HepG2 (cell line): ENCODE results near the gene SMLR1. TPM values are rescaled to one million over a fixed set of nuclear protein-coding genes. Genes with fewer than 3 reads are reported as not detected.

Experiments used
- CSRNP2 ChIP-seq: sonication (generic); formaldehyde crosslinking; conservative IDR thresholded peaks from 2 replicates; pipeline ENCODE4 v1.8.0; 2022; ENCODE audit warnings: low read depth, missing genetic modification reagents
- DMAP1 ChIP-seq: IDR thresholded peaks from 2 replicates; pipeline ENCODE4 v1.6.1; 2016
- ERF ChIP-seq: IDR thresholded peaks from 2 replicates; pipeline ENCODE4 v1.6.1; 2018; ENCODE audit warnings: missing biosample characterization, missing genetic modification reagents
- HNRNPL ChIP-seq: fragments of 200-400 bp; formaldehyde crosslinking; IDR thresholded peaks from 2 replicates; pipeline ENCODE4 v1.6.1; 2017; ENCODE audit warnings: mild to moderate bottlenecking, low read depth, low read length
- SAP130 ChIP-seq: IDR thresholded peaks from 2 replicates; pipeline ENCODE4 v1.6.1; 2016; ENCODE audit warnings: low read depth
- SIN3B ChIP-seq: fragments of 150-350 bp; IDR thresholded peaks from 2 replicates; pipeline ENCODE4 v1.6.1; 2014; ENCODE audit warnings: low read length
- SOX5 ChIP-seq: IDR thresholded peaks from 2 replicates; pipeline ENCODE4 v1.6.1; 2016; ENCODE audit warnings: borderline replicate concordance
- ZBTB33 ChIP-seq: sonication (generic); formaldehyde crosslinking; IDR thresholded peaks from 2 replicates; pipeline ENCODE4 v1.4.0; 2020; ENCODE audit warnings: missing genetic modification reagents
- ZMYM4 ChIP-seq: sonication (generic); formaldehyde crosslinking; IDR thresholded peaks from 2 replicates; pipeline ENCODE4 v1.8.1; 2023; ENCODE audit warnings: mild to moderate bottlenecking, missing genetic modification reagents
- ZNF543 ChIP-seq: sonication (generic); formaldehyde crosslinking; IDR thresholded peaks from 2 replicates; pipeline ENCODE4 v1.4.0; 2020; ENCODE audit warnings: mild to moderate bottlenecking, missing genetic modification reagents
- ZNF547 ChIP-seq: sonication (generic); formaldehyde crosslinking; IDR thresholded peaks from 2 replicates; pipeline ENCODE4 v1.5.1; 2020; ENCODE audit warnings: mild to moderate bottlenecking, missing genetic modification reagents
- ZNF792 ChIP-seq: IDR thresholded peaks from 2 replicates; pipeline ENCODE4 v1.6.1; 2016
- polyA plus RNA-seq, 8 experiments: library from polyadenylated mRNA; depleted of rRNA in 3 of 8; stranded (reverse) in 7 of 8; unstranded in 1 of 8; fragments of >200 nt; fragmentation: Illumina TruSeq in 4 of 8; extraction: Trizol in 4 of 8; gene quantifications; 2 replicates each; pipeline versions ENCODE4 v1.2.1 to v1.2.3, GENCODE V29; 2011 to 2016; ENCODE audit warnings: low read depth in 4 of 8, missing spikeins in 1 of 8, mixed read lengths in 1 of 8; ENCODE audit not compliant: insufficient read depth in 1 of 8
- total RNA-seq, 5 experiments: library from RNA; depleted of rRNA; stranded (reverse); fragments of >200 nt; fragmentation: Illumina TruSeq; extraction: Trizol; gene quantifications; 2 replicates each; pipeline ENCODE4 v1.2.3, GENCODE V29; 2016; ENCODE audit warnings: low read depth in 1 of 5
- TF ChIP-seq, protein P1 (sequence below): sonication (generic); formaldehyde crosslinking; IDR thresholded peaks from one replicate; pipeline ENCODE4 v1.5.1; 2020; ENCODE audit warnings: mild to moderate bottlenecking, missing genetic modification reagents; ENCODE audit errors: not compliant biosample characterization
- TF ChIP-seq, protein P2 (sequence below): sonication (generic); formaldehyde crosslinking; IDR thresholded peaks from 2 replicates; pipeline ENCODE4 v1.5.1; 2020; ENCODE audit warnings: missing genetic modification reagents, mild to moderate bottlenecking, borderline replicate concordance

Gene SMLR1
- total and polyA plus RNA-seq, 2 of the 13 experiments (the other 11 are each of a cell fraction or from before 2014, with no cell fraction given): 41.8 to 104 TPM

- TF ChIP-seq ZNF543 (CRISPR knock-in tag): no peak
- TF ChIP-seq ERF: 0 out of 2 replicates have a peak, but pooled peaks have one; percentile 5
- TF ChIP-seq, protein P1, sequence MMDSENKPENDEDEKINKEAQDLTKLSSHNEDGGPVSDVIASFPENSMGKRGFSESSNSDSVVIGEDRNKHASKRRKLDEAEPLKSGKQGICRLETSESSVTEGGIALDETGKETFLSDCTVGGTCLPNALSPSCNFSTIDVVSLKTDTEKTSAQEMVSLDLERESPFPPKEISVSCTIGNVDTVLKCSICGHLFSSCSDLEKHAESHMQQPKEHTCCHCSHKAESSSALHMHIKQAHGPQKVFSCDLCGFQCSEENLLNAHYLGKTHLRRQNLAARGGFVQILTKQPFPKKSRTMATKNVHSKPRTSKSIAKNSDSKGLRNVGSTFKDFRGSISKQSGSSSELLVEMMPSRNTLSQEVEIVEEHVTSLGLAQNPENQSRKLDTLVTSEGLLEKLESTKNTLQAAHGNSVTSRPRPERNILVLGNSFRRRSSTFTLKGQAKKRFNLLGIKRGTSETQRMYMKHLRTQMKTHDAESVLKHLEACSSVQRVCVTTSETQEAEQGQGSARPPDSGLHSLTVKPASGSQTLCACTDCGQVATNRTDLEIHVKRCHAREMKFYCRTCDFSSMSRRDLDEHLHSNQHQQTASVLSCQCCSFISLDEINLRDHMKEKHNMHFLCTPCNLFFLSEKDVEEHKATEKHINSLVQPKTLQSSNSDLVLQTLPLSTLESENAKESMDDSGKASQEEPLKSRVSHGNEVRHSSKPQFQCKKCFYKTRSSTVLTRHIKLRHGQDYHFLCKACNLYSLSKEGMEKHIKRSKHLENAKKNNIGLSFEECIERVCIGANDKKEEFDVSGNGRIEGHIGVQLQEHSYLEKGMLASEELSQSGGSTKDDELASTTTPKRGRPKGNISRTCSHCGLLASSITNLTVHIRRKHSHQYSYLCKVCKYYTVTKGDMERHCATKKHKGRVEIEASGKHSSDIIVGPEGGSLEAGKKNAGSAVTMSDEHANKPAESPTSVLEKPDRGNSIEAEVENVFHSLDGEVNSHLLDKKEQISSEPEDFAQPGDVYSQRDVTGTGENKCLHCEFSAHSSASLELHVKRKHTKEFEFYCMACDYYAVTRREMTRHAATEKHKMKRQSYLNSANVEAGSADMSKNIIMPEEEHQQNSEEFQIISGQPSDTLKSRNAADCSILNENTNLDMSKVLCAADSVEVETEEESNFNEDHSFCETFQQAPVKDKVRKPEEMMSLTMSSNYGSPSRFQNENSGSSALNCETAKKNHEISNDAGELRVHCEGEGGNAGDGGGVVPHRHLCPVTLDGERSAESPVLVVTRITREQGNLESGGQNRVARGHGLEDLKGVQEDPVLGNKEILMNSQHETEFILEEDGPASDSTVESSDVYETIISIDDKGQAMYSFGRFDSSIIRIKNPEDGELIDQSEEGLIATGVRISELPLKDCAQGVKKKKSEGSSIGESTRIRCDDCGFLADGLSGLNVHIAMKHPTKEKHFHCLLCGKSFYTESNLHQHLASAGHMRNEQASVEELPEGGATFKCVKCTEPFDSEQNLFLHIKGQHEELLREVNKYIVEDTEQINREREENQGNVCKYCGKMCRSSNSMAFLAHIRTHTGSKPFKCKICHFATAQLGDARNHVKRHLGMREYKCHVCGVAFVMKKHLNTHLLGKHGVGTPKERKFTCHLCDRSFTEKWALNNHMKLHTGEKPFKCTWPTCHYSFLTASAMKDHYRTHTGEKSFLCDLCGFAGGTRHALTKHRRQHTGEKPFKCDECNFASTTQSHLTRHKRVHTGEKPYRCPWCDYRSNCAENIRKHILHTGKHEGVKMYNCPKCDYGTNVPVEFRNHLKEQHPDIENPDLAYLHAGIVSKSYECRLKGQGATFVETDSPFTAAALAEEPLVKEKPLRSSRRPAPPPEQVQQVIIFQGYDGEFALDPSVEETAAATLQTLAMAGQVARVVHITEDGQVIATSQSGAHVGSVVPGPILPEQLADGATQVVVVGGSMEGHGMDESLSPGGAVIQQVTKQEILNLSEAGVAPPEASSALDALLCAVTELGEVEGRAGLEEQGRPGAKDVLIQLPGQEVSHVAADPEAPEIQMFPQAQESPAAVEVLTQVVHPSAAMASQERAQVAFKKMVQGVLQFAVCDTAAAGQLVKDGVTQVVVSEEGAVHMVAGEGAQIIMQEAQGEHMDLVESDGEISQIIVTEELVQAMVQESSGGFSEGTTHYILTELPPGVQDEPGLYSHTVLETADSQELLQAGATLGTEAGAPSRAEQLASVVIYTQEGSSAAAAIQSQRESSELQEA (CRISPR knock-in tag): peak; percentile 5
- no peak for TF ChIP-seq CSRNP2
- no peak for TF ChIP-seq ZNF547
- peak; percentile 55 for TF ChIP-seq SAP130 (CRISPR knock-in tag)
- TF ChIP-seq SIN3B: no peak
- TF ChIP-seq ZNF792 (CRISPR knock-in tag): 0 out of 2 replicates have a peak, but pooled peaks have one; percentile 14
- TF ChIP-seq ZMYM4 (CRISPR knock-in tag): peak; percentile 39; the same call in 1 of the 2 replicates
- peak; percentile 97 for TF ChIP-seq ZBTB33 (CRISPR knock-in tag)
- 0 out of 2 replicates have a peak, but pooled peaks have one; percentile 23 for TF ChIP-seq SOX5 (CRISPR knock-in tag)
- TF ChIP-seq, protein P2, sequence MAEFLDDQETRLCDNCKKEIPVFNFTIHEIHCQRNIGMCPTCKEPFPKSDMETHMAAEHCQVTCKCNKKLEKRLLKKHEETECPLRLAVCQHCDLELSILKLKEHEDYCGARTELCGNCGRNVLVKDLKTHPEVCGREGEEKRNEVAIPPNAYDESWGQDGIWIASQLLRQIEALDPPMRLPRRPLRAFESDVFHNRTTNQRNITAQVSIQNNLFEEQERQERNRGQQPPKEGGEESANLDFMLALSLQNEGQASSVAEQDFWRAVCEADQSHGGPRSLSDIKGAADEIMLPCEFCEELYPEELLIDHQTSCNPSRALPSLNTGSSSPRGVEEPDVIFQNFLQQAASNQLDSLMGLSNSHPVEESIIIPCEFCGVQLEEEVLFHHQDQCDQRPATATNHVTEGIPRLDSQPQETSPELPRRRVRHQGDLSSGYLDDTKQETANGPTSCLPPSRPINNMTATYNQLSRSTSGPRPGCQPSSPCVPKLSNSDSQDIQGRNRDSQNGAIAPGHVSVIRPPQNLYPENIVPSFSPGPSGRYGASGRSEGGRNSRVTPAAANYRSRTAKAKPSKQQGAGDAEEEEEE (CRISPR knock-in tag): peak; percentile 73; the same call in 1 of the 2 replicates
- no peak for TF ChIP-seq HNRNPL
- 0 out of 2 replicates have a peak, but pooled peaks have one; percentile 20 for TF ChIP-seq DMAP1 (CRISPR knock-in tag)
Measured at GRCh38 chr6:130825772-130826441, 1.3 kb upstream of the SMLR1 start (continued).
